WTC11 (cell line): ENCODE results near the gene SLC8B1. TPM values are rescaled to one million over a fixed set of nuclear protein-coding genes. Genes with fewer than 3 reads are reported as not detected.
A peak's percentile ranks its signal among the peaks of the same experiment; 100 is the strongest.

ENCODE experiments used
- ATAC-seq: fragments of 200-7000 bp; cut with Tn5 transposase; 2 replicates; pipeline ENCODE4 v1.10.0; 2021; ENCODE audit warnings: mild to moderate bottlenecking, moderate library complexity
- CTCF ChIA-PET: fragments of 300-600 bp; sonication (Branson Sonifier 250); formaldehyde crosslinking; loops from one replicate; lab custom pipeline; 2021; ENCODE audit warnings: antibody characterized with exemption; lab: Charles Lee
- POLR2A ChIA-PET: fragments of 350-600 bp; sonication (Branson Sonifier 250); formaldehyde crosslinking; loops from one replicate; lab custom pipeline; 2021; ENCODE audit warnings: antibody characterized with exemption; lab: Charles Lee
- DNase-seq: peaks from one replicate; pipeline ENCODE4 v3.0.0; 2021; ENCODE audit warnings: low spot score
- H3K27ac Mint-ChIP-seq: 2 replicates; pipeline ENCODE4 v1.8.0; 2021; ENCODE audit warnings: mixed read lengths
- H3K27me3 Mint-ChIP-seq: 2 replicates; pipeline ENCODE4 v1.8.0; 2021; ENCODE audit warnings: low read depth, mild to moderate bottlenecking, moderate library complexity, mixed read lengths
- H3K36me3 Mint-ChIP-seq: 2 replicates; pipeline ENCODE4 v1.8.0; 2021; ENCODE audit warnings: mixed read lengths
- H3K4me1 Mint-ChIP-seq: 2 replicates; pipeline ENCODE4 v1.8.0; 2022; ENCODE audit warnings: mixed read lengths
- H3K4me3 Mint-ChIP-seq: 2 replicates; pipeline ENCODE4 v1.8.0; 2021; ENCODE audit warnings: mild to moderate bottlenecking, moderate library complexity, mixed read lengths
- H3K9me3 Mint-ChIP-seq: 2 replicates; pipeline ENCODE4 v1.8.0; 2021; ENCODE audit warnings: mixed read lengths
- ATF1 ChIP-seq: sonication (generic); formaldehyde crosslinking; IDR thresholded peaks from 2 replicates; pipeline ENCODE4 v1.8.1; 2023; ENCODE audit warnings: mild to moderate bottlenecking, moderate library complexity, missing genetic modification reagents
- ATF6 ChIP-seq: sonication (generic); formaldehyde crosslinking; IDR thresholded peaks from 2 replicates; pipeline ENCODE4 v1.8.1; 2023; ENCODE audit warnings: mild to moderate bottlenecking, missing genetic modification reagents
- CREB1 ChIP-seq: sonication (generic); formaldehyde crosslinking; IDR thresholded peaks from 2 replicates; pipeline ENCODE4 v1.8.0; 2023; ENCODE audit warnings: mild to moderate bottlenecking, missing genetic modification reagents
- ELF4 ChIP-seq: sonication (generic); formaldehyde crosslinking; IDR thresholded peaks from 2 replicates; pipeline ENCODE4 v1.8.1; 2022; ENCODE audit warnings: low read depth, mild to moderate bottlenecking, moderate library complexity, missing genetic modification reagents
- ETV6 ChIP-seq: sonication (generic); formaldehyde crosslinking; IDR thresholded peaks from 2 replicates; pipeline ENCODE4 v1.8.1; 2022; ENCODE audit warnings: mild to moderate bottlenecking, missing genetic modification reagents
- GRHL2 ChIP-seq: fragments of 250-450 bp; sonication (Bioruptor Pico); IDR thresholded peaks from 2 replicates; pipeline ENCODE4 v1.8.0; 2022; ENCODE audit warnings: mild to moderate bottlenecking, moderate library complexity; ENCODE audit not compliant: insufficient replicate concordance, severe bottlenecking
- HMGXB4 ChIP-seq: sonication (generic); formaldehyde crosslinking; IDR thresholded peaks from 2 replicates; pipeline ENCODE4 v1.8.1; 2023; ENCODE audit warnings: mild to moderate bottlenecking, moderate library complexity, missing genetic modification reagents
- IRF1 ChIP-seq: sonication (generic); formaldehyde crosslinking; IDR thresholded peaks from 2 replicates; pipeline ENCODE4 v1.8.0; 2023; ENCODE audit warnings: missing genetic modification reagents
- KAT7 ChIP-seq: sonication (generic); formaldehyde crosslinking; IDR thresholded peaks from 2 replicates; pipeline ENCODE4 v1.8.1; 2023; ENCODE audit warnings: missing genetic modification reagents, mild to moderate bottlenecking, borderline replicate concordance
- MYBL2 ChIP-seq: sonication (generic); formaldehyde crosslinking; IDR thresholded peaks from 2 replicates; pipeline ENCODE4 v1.8.1; 2023; ENCODE audit warnings: mild to moderate bottlenecking, moderate library complexity, missing genetic modification reagents
- PRRX2 ChIP-seq: fragments of 250-450 bp; sonication (Bioruptor Pico); IDR thresholded peaks from 2 replicates; pipeline ENCODE4 v1.8.0; 2021; ENCODE audit warnings: mild to moderate bottlenecking
- RORB ChIP-seq: fragments of 250-450 bp; sonication (Bioruptor Pico); IDR thresholded peaks from 2 replicates; pipeline ENCODE4 v1.9.0; 2021; ENCODE audit warnings: mild to moderate bottlenecking
- SMAD3 ChIP-seq: sonication (generic); formaldehyde crosslinking; IDR thresholded peaks from 2 replicates; pipeline ENCODE4 v1.8.0; 2022; ENCODE audit warnings: missing genetic modification reagents, mild to moderate bottlenecking, borderline replicate concordance
- SMAD4 ChIP-seq: sonication (generic); formaldehyde crosslinking; IDR thresholded peaks from 2 replicates; pipeline ENCODE4 v1.8.0; 2022; ENCODE audit warnings: mild to moderate bottlenecking, missing genetic modification reagents
- TCF7 ChIP-seq: sonication (generic); formaldehyde crosslinking; IDR thresholded peaks from 2 replicates; pipeline ENCODE4 v1.8.0; 2022; ENCODE audit warnings: mild to moderate bottlenecking, low read depth, missing genetic modification reagents, moderate library complexity
- ZBTB43 ChIP-seq: sonication (generic); formaldehyde crosslinking; IDR thresholded peaks from 2 replicates; pipeline ENCODE4 v1.8.1; 2023; ENCODE audit warnings: mild to moderate bottlenecking, missing genetic modification reagents
- ZNF121 ChIP-seq: sonication (generic); formaldehyde crosslinking; IDR thresholded peaks from 2 replicates; pipeline ENCODE4 v1.8.0; 2023; ENCODE audit warnings: missing genetic modification reagents
- ZNF219 ChIP-seq: sonication (generic); formaldehyde crosslinking; IDR thresholded peaks from 2 replicates; pipeline ENCODE4 v1.8.0; 2023; ENCODE audit warnings: missing genetic modification reagents, mild to moderate bottlenecking, borderline replicate concordance
- ZNF232 ChIP-seq: sonication (generic); formaldehyde crosslinking; IDR thresholded peaks from 2 replicates; pipeline ENCODE4 v1.8.0; 2022; ENCODE audit warnings: mild to moderate bottlenecking, missing genetic modification reagents
- ZNF263 ChIP-seq: sonication (generic); formaldehyde crosslinking; IDR thresholded peaks from 2 replicates; pipeline ENCODE4 v1.8.1; 2022; ENCODE audit warnings: low read depth, mild to moderate bottlenecking, moderate library complexity, missing genetic modification reagents
- total RNA-seq: library from RNA; stranded (reverse); gene quantifications from 3 replicates; pipeline ENCODE4 v1.2.3, GENCODE V29; 2021
- TF ChIP-seq, protein P1 (sequence below): sonication (generic); formaldehyde crosslinking; IDR thresholded peaks from 2 replicates; pipeline ENCODE4 v1.8.0; 2022; ENCODE audit warnings: missing genetic modification reagents
- TF ChIP-seq, protein P2 (sequence below): sonication (generic); formaldehyde crosslinking; IDR thresholded peaks from 2 replicates; pipeline ENCODE4 v1.8.1; 2022; ENCODE audit warnings: missing genetic modification reagents, borderline replicate concordance
- TF ChIP-seq, protein P3 (sequence below): sonication (generic); formaldehyde crosslinking; IDR thresholded peaks from 2 replicates; pipeline ENCODE4 v1.8.1; 2023; ENCODE audit warnings: mild to moderate bottlenecking, missing genetic modification reagents, moderate library complexity
- TF ChIP-seq, protein P4 (sequence below): fragments of 250-450 bp; sonication (Bioruptor Pico); IDR thresholded peaks from 2 replicates; pipeline ENCODE4 v1.9.0; 2021; ENCODE audit warnings: mild to moderate bottlenecking

The SLC8B1 gene
- total RNA-seq, 1 experiment from 2014 or later = 13.8 TPM

DNA sequence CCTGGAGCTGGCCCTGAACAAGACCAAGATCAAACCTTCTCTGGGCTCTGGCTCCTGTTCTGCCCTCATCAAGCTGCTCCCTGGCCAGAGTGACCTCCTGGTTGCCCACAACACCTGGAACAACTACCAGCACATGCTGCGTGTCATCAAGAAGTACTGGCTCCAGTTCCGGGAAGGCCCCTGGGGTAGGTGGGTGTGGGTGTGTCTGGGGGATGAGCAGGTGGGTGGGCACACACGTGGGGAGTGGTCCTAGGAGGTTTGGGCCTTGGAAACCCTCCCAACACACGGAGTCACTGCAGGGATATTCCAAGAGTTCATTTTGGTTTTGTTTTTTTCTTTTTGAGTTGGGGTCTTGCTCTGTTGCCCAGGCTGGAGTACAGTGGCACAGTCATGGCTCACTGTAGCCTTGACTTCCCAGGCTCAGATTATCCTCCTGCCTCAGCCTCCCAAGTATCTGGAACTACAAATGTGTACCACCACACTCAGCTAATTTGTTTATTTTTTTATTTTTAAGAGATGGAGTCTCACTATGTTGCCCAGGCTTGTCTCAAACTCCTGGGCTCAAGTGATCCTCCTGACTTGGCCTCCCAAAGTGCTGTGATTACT lies 40.0 kb upstream of the SLC8B1 start:
- no peak overlapping the region for H3K27ac Mint-ChIP-seq
- H3K9me3 Mint-ChIP-seq = no peaks in the 10 kb centered on the region
- no peak for DNase-seq
- no peak overlapping the region for H3K4me3 Mint-ChIP-seq
- peaks cover 21% of the 10 kb centered on the region for H3K36me3 Mint-ChIP-seq
- no peaks in the 10 kb centered on the region for H3K4me1 Mint-ChIP-seq
- ChIA-PET CTCF (no interaction called here), POLR2A (no interaction called here)
- no peaks in the 10 kb centered on the region for H3K27me3 Mint-ChIP-seq
- TF ChIP-seq, protein P1, sequence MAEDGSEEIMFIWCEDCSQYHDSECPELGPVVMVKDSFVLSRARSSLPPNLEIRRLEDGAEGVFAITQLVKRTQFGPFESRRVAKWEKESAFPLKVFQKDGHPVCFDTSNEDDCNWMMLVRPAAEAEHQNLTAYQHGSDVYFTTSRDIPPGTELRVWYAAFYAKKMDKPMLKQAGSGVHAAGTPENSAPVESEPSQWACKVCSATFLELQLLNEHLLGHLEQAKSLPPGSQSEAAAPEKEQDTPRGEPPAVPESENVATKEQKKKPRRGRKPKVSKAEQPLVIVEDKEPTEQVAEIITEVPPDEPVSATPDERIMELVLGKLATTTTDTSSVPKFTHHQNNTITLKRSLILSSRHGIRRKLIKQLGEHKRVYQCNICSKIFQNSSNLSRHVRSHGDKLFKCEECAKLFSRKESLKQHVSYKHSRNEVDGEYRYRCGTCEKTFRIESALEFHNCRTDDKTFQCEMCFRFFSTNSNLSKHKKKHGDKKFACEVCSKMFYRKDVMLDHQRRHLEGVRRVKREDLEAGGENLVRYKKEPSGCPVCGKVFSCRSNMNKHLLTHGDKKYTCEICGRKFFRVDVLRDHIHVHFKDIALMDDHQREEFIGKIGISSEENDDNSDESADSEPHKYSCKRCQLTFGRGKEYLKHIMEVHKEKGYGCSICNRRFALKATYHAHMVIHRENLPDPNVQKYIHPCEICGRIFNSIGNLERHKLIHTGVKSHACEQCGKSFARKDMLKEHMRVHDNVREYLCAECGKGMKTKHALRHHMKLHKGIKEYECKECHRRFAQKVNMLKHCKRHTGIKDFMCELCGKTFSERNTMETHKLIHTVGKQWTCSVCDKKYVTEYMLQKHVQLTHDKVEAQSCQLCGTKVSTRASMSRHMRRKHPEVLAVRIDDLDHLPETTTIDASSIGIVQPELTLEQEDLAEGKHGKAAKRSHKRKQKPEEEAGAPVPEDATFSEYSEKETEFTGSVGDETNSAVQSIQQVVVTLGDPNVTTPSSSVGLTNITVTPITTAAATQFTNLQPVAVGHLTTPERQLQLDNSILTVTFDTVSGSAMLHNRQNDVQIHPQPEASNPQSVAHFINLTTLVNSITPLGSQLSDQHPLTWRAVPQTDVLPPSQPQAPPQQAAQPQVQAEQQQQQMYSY (CRISPR knock-in tag) = peak; percentile 48; the same call in 1 of the 2 replicates
- no peak for TF ChIP-seq ZNF232
- no peak for TF ChIP-seq SMAD4
- no peak for TF ChIP-seq KAT7
- TF ChIP-seq IRF1 (CRISPR knock-in tag) = no peak
- TF ChIP-seq, protein P2, sequence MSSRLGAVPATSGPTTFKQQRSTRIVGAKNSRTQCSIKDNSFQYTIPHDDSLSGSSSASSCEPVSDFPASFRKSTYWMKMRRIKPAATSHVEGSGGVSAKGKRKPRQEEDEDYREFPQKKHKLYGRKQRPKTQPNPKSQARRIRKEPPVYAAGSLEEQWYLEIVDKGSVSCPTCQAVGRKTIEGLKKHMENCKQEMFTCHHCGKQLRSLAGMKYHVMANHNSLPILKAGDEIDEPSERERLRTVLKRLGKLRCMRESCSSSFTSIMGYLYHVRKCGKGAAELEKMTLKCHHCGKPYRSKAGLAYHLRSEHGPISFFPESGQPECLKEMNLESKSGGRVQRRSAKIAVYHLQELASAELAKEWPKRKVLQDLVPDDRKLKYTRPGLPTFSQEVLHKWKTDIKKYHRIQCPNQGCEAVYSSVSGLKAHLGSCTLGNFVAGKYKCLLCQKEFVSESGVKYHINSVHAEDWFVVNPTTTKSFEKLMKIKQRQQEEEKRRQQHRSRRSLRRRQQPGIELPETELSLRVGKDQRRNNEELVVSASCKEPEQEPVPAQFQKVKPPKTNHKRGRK (CRISPR knock-in tag) = no peak
- no peak for TF ChIP-seq CREB1 (CRISPR knock-in tag)
- no peak for TF ChIP-seq MYBL2 (CRISPR knock-in tag)
- no peak for TF ChIP-seq ELF4 (CRISPR knock-in tag)
- TF ChIP-seq HMGXB4 (CRISPR knock-in tag) = no peak
- TF ChIP-seq ZNF121 (CRISPR knock-in tag) = peak; percentile 32; the same call in 1 of the 2 replicates
- TF ChIP-seq ZBTB43 (CRISPR knock-in tag) = no peak
- TF ChIP-seq, all 79 proteins: peak for 2
- ATAC-seq = no peak

DNA sequence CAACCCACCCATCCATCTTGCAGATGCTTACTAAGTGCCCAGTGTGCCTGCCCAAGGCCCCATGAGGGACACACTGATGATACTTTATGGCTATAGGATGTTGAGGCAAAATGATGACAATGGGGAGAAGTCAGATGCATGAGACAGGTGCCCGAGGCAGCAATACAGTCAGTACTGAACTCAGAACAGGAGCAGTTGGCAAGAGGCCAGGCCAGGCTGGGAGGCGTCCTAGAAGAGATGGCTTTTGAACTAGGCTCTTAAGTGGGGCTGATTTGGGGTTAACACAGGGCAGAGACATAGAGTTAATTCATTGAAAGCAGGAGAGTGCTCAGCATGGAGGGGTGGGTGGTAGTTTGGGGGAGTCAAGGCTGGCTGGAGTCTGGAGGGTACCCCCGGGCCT lies 39.1 kb upstream of the SLC8B1 start:
- CTCF ChIA-PET = no interaction called here
- ATAC-seq (no peak), DNase-seq (no peak)
- H3K4me1 Mint-ChIP-seq = no peaks in the 10 kb centered on the region
- H3K27me3 Mint-ChIP-seq = no peaks in the 10 kb centered on the region
- peaks cover 21% of the 10 kb centered on the region for H3K36me3 Mint-ChIP-seq
- no peaks in the 10 kb centered on the region for H3K9me3 Mint-ChIP-seq
- no peak overlapping the region for H3K27ac Mint-ChIP-seq
- POLR2A ChIA-PET = no interaction called here
- no peak overlapping the region for H3K4me3 Mint-ChIP-seq
- TF ChIP-seq RORB (CRISPR knock-in tag) (no peak), TCF7 (CRISPR knock-in tag) (no peak), GRHL2 (CRISPR knock-in tag) (no peak), ATF6 (CRISPR knock-in tag) (no peak), SMAD3 (CRISPR knock-in tag) (no peak), ZNF219 (CRISPR knock-in tag) (no peak), ATF1 (CRISPR knock-in tag) (no peak), ZNF263 (CRISPR knock-in tag) (no peak), ETV6 (no peak), SMAD4 (no peak), PRRX2 (no peak), CREB1 (CRISPR knock-in tag) (no peak)
- TF ChIP-seq, protein P3, sequence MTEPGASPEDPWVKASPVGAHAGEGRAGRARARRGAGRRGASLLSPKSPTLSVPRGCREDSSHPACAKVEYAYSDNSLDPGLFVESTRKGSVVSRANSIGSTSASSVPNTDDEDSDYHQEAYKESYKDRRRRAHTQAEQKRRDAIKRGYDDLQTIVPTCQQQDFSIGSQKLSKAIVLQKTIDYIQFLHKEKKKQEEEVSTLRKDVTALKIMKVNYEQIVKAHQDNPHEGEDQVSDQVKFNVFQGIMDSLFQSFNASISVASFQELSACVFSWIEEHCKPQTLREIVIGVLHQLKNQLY (CRISPR knock-in tag) = no peak
- TF ChIP-seq, protein P4, sequence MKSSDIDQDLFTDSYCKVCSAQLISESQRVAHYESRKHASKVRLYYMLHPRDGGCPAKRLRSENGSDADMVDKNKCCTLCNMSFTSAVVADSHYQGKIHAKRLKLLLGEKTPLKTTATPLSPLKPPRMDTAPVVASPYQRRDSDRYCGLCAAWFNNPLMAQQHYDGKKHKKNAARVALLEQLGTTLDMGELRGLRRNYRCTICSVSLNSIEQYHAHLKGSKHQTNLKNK (CRISPR knock-in tag) = no peak
